ENCODE results near the gene JMJD8. TPM values are rescaled to one million over a fixed set of nuclear protein-coding genes. Genes with fewer than 3 reads are reported as not detected.

Gene JMJD8, protein sequence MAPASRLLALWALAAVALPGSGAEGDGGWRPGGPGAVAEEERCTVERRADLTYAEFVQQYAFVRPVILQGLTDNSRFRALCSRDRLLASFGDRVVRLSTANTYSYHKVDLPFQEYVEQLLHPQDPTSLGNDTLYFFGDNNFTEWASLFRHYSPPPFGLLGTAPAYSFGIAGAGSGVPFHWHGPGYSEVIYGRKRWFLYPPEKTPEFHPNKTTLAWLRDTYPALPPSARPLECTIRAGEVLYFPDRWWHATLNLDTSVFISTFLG
- total RNA-seq (2022) (88.3 and 90.5 TPM in 2 replicates), Bru-seq, nascent RNA (percentile 66 among the genes with signal in this experiment), BruChase-seq, experiment 1, labeled RNA remaining after a 6-hour chase (percentile 94 among the genes with signal in this experiment), BruChase-seq, experiment 2, labeled RNA remaining after a 2-hour chase (percentile 86 among the genes with signal in this experiment)
- long read RNA-seq, transcript JMJD8-201 (9 exons, 2,038 nt) = major isoform, 105 of 292 reads
- long read RNA-seq, transcript JMJD8-202 (8 exons, 823 nt) = minor isoform, 5 of 292 reads
- long read RNA-seq, transcript JMJD8-203 (8 exons, 1,015 nt) = minor isoform, 16 of 292 reads
- long read RNA-seq, transcript JMJD8-209 (8 exons, 2,205 nt) = minor isoform, 11 of 292 reads
- long read RNA-seq, partial matches to known transcripts = 30 of 292 reads
- long read RNA-seq, other reads (novel, unspliced or antisense) = 116 of 292 reads

DNA sequence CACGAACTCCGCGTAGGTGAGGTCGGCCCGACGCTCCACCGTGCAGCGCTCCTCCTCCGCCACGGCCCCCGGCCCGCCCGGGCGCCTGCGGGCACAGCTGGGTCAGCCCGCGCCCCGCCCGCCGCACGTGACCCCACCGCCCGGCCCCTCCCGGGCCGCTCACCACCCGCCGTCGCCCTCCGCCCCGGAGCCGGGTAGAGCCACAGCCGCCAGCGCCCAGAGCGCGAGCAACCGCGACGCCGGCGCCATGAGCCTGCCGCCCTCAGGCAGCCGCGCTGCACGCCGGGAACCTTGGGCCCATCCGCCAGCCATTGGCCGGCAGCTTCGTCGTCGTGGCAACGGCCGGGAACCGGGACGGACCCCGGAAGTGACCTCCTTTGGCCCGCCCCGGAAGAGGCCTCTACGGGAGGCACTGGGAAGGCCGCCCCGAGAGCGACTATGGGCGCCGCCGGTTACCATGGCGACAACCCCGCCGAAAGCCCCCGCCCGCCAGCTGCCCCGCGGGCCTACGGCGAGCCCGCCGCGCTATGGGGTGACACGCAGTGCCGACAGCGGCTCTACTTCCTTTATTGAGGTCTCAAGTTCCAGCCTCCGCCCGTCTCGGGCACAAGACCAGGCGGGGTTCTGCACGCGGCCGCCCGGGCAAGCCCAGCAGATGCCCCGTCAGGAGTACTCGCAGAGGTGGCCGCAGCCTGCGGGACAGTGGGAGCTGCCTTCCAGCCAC is at the start of gene JMJD8:
Gene JMJD8 (minus strand): TSS at position 264 of the 724 bp plus-strand sequence. CDS start 15 bp downstream, at position 249.
- H3K4me1 Mint-ChIP-seq (ENCODE audit: low read depth, unreplicated experiment) = peaks cover 16% of the 10 kb centered on the region
- no peaks in the 10 kb centered on the region for H3K9me3 Mint-ChIP-seq (ENCODE audit: low read depth, unreplicated experiment)
- CTCF ChIA-PET = interaction anchor here (1.4 kb wide), 1 partner anchor 19 kb away, joined by 3 read pairs; no protein-coding TSS in a partner anchor
- TF ChIP-seq, protein P1, sequence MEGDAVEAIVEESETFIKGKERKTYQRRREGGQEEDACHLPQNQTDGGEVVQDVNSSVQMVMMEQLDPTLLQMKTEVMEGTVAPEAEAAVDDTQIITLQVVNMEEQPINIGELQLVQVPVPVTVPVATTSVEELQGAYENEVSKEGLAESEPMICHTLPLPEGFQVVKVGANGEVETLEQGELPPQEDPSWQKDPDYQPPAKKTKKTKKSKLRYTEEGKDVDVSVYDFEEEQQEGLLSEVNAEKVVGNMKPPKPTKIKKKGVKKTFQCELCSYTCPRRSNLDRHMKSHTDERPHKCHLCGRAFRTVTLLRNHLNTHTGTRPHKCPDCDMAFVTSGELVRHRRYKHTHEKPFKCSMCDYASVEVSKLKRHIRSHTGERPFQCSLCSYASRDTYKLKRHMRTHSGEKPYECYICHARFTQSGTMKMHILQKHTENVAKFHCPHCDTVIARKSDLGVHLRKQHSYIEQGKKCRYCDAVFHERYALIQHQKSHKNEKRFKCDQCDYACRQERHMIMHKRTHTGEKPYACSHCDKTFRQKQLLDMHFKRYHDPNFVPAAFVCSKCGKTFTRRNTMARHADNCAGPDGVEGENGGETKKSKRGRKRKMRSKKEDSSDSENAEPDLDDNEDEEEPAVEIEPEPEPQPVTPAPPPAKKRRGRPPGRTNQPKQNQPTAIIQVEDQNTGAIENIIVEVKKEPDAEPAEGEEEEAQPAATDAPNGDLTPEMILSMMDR (IDR thresholded peaks at IDR 0.05; ENCODE audit: unreplicated experiment) = no peak
- DNase-seq = peak; percentile 99
- H3K27ac Mint-ChIP-seq (ENCODE audit: unreplicated experiment) = peak within 1 kb of the TSS; percentile 89
- peaks cover 92% of the 10 kb centered on the region for H3K36me3 Mint-ChIP-seq (ENCODE audit: insufficient read depth, unreplicated experiment)
- H3K27me3 Mint-ChIP-seq (ENCODE audit: unreplicated experiment) = no peaks in the 10 kb centered on the region
- intact Hi-C loops (cut with micrococcal nuclease; ENCODE audit: unreplicated experiment) = no loop called here
- peak within 1 kb of the TSS; percentile 94 for H3K4me3 Mint-ChIP-seq (ENCODE audit: low read depth, unreplicated experiment)
- no TSS peak for BruUV-seq (replicated peaks)

DNA sequence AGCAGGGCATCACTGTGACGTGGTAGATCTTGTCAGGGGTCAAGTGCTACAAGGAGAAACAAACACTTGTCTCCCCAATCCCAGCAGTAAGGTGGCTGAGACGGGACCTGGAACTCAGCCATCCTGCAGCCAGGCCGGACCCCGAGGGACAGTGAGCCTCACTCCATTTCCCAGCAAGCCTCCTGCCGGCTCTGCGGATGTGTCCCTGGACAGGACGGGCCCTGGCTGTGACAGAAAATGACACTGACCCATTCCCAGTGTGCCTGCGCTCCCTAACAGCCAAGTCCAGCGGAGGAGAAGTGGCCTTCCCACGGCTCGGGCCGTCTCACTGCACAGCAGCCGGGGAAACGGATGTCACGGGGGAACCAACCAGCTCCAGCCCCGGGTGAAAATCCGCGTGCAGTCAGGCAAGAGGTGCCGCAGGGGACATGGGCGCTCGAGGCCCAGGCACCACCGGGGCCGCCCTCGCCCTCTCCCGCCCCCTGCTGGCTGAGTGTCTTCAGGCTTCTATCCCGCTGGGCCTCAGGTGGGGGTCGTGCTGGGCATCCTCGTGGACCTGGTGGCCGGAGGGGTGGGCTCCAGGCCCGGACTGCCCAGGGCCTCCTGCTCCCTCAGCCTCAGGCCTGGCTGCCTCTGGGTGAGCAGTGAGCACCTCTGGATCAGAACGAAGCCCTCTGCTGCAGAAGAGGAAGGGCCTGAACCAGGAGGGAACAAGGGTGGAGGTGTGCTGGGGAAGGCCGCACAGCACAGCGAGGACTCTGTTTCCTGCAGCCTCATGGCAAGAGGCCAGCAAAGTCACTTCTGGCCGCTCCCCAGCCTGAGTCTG is 49.5 kb upstream of the JMJD8 start:
- H3K36me3 Mint-ChIP-seq (ENCODE audit: insufficient read depth, unreplicated experiment) = peaks cover 61% of the 10 kb centered on the region

DNA sequence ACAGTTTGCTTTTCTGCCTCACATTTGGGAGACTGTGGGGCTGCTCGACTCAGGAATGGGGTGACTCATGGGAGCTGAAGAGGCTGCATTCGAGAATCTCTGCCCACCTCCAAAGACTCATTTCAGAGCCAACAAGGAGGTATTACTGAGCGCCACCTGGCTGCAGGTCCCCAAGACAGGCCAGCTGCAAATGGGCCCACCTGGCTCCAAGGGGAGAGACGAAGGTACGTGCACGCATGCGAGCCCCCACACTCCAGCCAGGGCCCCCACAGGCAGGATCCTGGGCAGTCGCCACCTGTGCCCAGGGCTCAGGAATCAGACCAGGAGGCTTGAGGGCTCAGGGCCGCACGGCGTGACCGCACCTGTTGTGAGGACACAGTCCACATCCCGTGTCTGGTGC is 48.8 kb upstream of the JMJD8 start:
- BruUV-seq (replicated peaks) = no TSS peak
- CTCF ChIA-PET = interaction anchor here (0.7 kb wide), 1 partner anchor 52 kb away, joined by 3 read pairs; no protein-coding TSS in a partner anchor
- TF ChIP-seq, protein P1 (IDR thresholded peaks at IDR 0.05; ENCODE audit: unreplicated experiment) = no peak
- no peak for DNase-seq
- peaks cover 58% of the 10 kb centered on the region for H3K36me3 Mint-ChIP-seq (ENCODE audit: insufficient read depth, unreplicated experiment)
- intact Hi-C loops (cut with micrococcal nuclease; ENCODE audit: unreplicated experiment) = no loop called here
- no peaks in the 10 kb centered on the region for H3K4me1 Mint-ChIP-seq (ENCODE audit: low read depth, unreplicated experiment)
- no peaks in the 10 kb centered on the region for H3K27me3 Mint-ChIP-seq (ENCODE audit: unreplicated experiment)
- no peak overlapping the region for H3K27ac Mint-ChIP-seq (ENCODE audit: unreplicated experiment)
- H3K4me3 Mint-ChIP-seq (ENCODE audit: low read depth, unreplicated experiment) = no peak overlapping the region
- H3K9me3 Mint-ChIP-seq (ENCODE audit: low read depth, unreplicated experiment) = no peaks in the 10 kb centered on the region

More for the DNA sequence above, 49.5 kb upstream of the JMJD8 start:
- intact Hi-C loops (cut with micrococcal nuclease; ENCODE audit: unreplicated experiment) = no loop called here
- DNase-seq = no peak
- no peak overlapping the region for H3K4me3 Mint-ChIP-seq (ENCODE audit: low read depth, unreplicated experiment)
- H3K27me3 Mint-ChIP-seq (ENCODE audit: unreplicated experiment) = no peaks in the 10 kb centered on the region
- no peaks in the 10 kb centered on the region for H3K4me1 Mint-ChIP-seq (ENCODE audit: low read depth, unreplicated experiment)
- no peaks in the 10 kb centered on the region for H3K9me3 Mint-ChIP-seq (ENCODE audit: low read depth, unreplicated experiment)
- CTCF ChIA-PET = no interaction called here
- BruUV-seq (replicated peaks) = no TSS peak
- TF ChIP-seq, protein P1 (IDR thresholded peaks at IDR 0.05; ENCODE audit: unreplicated experiment) = no peak
- no peak overlapping the region for H3K27ac Mint-ChIP-seq (ENCODE audit: unreplicated experiment)

Measured in Calu3 (cell line).